Jurkat, Clone E6-1 (cell line): ENCODE data around the gene CEP112.
"Not testable (repeated sequence)": the region's sequence is repeated elsewhere in the genome, so short reads cannot be mapped to it uniquely, and the experiment has no call there.

Experiments
- DNase-seq: peaks from one replicate; pipeline ENCODE4 v3.0.0-alpha.2; 2011; ENCODE audit warnings: low read depth, low spot score
- H3K4me3 ChIP-seq: 2 replicates; pipeline ENCODE4 v1.5.1; 2011; ENCODE audit warnings: mild to moderate bottlenecking, low read length, control low read depth, moderate library complexity

The CEP112 gene

DNA sequence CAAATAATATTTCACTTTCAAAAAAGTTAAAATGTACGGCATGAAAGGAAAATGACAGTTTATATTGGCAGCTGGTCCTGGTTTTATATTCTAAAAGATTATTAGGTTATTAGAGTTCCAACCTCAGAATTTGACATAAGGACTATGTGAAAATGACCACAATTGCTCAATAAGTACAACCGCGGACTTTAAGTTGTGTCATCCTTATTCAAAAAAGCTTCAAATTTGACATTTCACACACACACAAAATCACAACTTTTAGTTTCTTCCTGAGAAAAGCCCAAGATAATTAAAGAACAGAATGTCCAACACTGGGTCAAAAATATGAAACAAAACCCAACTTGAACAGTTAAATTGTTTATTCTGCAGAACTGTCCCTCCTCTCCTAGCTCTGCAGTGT, 497.3 kb downstream of the CEP112 start:
- no peak overlapping the region for H3K4me3 ChIP-seq
- DNase-seq = no peak

DNA sequence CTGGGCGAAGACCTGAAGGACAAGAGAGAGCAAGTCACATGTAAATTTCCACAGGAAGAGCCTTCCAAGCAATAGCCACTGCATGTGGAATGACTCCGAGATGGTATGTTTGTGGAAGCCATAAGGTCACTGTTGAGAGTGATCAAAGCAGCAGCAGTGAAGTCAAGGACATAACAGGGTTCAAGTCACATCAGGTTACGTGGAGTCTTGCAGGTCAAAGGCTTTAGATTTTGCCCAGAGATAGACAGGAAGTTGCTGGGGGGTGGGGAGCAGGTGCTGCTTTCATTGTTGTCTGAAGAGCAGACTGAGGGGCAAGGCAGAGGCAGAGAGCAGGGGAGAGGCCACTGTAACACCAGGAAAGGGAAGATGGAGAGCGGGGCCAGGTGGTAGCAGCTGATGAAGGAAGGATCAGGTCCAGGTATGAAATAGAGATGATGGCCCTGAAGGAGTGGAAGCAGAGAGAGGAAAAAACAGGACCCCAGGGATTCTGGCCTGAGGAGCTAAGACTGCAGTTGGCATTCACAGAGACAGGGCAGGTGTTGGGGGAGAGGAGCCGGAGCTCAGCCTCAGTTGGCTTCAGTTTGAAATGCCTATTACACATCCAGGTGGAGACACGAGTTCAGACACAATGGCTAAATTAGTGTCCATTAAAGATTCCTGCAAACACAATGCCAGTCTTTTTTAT, 501.2 kb downstream of the CEP112 start:
- DNase-seq = peak; percentile 31
- H3K4me3 ChIP-seq = no peak overlapping the region

DNA sequence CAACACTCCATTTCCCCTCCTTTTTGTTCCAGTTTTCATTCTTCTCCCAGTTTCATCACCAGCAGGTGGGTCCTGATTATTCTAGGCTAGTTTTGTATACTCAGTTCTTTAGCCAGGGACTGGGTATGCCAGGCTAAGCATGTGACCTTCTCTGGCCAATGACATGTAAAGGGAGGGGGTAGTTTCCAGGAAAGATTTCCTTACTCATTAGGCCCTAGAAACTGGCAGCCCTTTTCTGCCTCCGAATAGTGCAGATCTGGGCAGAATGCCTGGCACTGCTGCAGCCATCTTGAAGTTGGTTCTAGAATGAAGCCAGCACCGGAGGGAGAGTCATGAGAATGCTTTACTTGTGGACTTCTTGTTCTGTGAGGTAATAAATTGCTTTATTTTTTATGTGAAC, 503.6 kb downstream of the CEP112 start:
- H3K4me3 ChIP-seq = no peak overlapping the region
- DNase-seq = no peak

DNA sequence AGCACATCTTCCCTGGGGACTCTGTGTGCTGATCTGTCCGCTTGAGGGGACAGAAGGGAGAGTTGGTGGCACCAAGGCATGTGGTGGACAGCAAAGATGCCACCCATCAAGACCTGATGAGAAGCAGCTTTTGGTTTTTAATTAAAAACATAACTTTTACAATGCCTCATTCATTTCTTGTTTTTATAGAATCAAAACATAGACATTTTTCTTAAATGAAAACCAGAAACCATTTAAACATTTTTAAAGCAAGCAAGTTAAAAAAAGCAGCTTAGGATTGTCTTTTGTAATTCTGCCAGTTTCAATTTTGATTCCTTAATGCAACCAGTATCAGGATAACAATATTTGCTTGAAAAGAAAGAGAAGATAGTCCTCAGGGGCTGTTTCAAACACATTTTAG, 506.8 kb downstream of the CEP112 start:
- DNase-seq = no peak
- H3K4me3 ChIP-seq = no peak overlapping the region

DNA sequence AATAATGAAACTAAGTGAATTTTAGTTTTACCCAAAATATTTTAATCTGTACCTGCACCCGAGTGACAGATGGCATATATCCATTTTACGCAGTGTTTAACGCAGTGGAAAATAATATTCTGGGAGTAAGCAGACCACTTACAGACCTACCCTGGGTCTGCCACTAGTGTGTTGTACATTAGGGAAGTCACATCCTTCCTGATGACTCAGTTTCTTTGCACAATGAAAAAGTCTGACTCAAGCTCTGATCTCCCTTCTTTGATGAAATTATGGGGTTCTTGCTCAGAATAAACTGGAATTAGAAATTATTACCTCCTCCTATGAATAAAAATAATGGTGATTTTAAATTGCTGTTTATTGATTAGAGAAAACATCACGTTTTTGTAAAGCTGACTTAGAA, 507.3 kb downstream of the CEP112 start:
- no peak for DNase-seq
- H3K4me3 ChIP-seq = no peak overlapping the region

DNA sequence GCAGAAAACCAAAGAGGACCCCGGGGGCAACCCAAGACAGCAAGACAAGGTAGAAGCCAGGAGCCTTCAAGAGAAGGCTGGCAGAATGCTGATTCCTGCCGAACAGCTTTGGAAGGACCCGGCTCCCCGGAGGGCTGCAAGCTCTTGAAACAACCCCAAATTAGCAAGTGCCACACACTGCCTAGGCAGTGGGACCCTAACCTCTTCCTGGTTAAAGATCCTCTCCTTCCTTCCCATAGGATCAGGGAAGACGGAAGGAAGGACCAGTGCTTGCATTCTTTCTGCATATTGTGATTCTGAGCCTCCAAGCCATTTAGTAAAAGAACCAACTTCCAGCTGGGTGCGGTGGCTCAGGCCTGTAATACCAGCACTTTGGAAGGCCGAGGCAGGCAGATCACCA, 508.5 kb downstream of the CEP112 start:
- no peak for DNase-seq
- H3K4me3 ChIP-seq = no peak overlapping the region

DNA sequence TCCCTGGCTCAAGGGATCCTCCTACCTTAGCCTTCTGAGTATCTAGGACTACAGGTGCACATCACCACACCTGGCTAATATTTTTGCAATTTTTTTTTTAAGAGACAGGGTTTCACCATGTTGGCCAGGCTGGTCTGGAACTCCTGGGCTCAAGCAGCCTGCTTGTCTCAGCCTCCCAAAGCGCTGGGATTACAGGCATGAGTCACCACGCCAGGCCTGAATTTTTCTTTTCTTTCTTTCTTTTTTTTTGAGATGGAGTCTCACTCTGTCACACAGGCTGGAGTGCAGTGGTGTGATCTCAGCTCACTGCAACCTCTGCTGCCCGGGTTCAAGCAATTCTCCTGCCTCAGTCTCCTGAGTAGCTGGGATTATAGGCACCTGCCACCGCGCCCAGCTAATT, 510.2 kb downstream of the CEP112 start:
- H3K4me3 ChIP-seq, DNase-seq: not testable (repeated sequence)

DNA sequence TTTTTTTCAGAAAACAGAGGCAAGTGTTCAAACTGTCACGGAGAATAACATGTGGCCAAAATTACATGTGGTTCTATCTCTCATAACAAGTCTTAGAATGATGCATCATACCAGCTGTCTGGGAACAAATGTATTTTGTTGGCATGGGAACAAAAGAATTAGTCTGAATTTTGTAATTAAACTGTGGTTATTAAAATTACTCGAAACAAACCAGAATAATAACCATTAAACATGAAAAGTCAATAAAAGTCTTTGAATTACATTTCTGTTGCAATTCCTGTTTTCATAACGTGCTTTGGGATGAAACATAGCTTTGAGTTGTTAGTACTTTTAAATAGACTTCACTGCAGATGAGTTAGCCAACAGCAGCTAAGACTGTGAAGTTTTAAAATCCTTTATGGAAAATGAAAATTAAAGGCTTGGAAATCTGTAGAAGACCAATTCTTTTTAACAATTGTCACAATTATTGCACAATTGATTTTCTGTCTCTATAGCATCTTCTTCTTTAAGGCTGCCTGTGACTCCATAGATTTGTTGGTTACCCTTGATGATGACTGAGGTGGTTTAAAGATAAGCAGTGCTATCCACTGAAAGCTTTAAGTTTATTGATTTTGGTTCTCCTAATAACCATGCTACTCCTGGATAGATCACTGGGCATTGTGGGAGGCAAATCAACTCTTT, 512.6 kb downstream of the CEP112 start:
- no peak for DNase-seq

DNA sequence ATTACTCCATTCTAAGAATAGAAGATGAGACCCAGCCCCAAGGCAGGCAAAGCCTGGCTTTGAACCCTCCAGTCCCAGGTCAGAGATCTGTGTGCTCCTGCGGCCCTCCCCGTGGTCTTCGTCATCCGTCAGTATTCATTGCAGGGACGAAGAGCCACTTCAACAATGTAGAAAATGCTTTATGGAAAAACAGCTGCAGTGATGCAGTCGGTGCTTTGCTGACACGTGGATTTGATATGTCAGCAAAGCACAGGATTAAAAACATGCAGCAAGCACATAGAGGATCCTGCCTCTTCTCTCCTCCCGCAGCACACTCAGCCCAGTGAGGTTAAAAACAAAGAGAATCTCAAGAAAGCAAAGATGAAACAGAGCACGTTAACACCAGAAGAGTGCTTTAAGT, 513.4 kb downstream of the CEP112 start:
- DNase-seq = no peak
- no peak overlapping the region for H3K4me3 ChIP-seq

More for the DNA sequence above, 512.6 kb downstream of the CEP112 start:
- H3K4me3 ChIP-seq = no peak overlapping the region

DNA sequence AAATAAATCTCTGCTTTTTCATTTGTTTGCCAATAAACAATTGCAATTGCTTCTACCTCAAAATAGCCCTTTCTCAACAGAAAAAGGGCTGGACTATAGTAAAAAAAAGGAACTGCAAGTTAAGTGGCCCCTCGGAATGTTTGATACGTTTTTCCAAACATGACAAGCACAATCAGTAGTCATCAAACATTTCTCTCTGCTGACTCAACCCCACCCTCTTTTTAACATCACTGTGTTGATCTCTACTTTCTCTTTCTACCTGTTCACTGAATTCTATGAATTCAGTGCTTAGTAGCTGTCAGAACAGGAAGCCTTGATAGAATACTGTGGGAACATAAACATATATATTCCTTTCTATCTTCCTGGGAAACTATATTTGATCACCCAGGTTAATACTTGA, 514.0 kb downstream of the CEP112 start:
- no peak for DNase-seq
- H3K4me3 ChIP-seq = no peak overlapping the region

DNA sequence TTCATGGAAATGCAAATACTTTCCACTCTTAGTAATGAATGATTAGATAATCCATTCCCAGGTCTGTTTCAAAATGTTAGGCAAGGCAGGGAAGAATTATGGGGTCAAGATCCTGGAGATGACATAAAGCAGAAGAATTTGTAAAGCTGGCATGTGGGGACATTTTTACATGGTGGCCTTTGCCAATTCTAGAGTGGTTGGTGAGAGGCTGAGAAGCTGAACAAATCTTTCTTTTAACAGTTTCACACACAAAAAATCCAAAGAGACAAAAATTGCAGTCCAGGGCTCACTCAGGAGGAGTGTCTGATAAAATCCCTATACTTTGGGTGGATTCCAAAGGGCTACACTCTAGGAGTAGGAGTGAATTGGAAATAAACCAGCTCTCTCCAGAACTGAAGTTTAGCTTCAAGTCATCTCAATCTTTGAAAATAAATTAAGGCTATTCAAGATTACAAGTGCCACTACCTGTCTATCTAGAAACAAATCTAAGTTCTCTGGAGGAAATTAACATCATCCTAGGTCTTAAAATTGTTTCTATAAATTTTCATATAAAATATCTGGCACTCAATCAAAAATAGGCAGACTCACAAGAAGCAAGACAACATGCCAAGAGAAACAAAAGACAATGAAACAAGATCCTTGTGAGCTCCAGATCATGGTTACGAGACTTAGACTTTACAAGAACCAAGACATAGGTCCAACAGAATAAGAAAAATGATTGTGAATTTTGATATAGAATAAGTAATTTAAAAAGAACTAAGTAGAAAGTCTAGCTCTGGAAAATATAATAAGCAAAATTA, 517.5 kb downstream of the CEP112 start:
- H3K4me3 ChIP-seq = no peak overlapping the region
- DNase-seq = no peak

DNA sequence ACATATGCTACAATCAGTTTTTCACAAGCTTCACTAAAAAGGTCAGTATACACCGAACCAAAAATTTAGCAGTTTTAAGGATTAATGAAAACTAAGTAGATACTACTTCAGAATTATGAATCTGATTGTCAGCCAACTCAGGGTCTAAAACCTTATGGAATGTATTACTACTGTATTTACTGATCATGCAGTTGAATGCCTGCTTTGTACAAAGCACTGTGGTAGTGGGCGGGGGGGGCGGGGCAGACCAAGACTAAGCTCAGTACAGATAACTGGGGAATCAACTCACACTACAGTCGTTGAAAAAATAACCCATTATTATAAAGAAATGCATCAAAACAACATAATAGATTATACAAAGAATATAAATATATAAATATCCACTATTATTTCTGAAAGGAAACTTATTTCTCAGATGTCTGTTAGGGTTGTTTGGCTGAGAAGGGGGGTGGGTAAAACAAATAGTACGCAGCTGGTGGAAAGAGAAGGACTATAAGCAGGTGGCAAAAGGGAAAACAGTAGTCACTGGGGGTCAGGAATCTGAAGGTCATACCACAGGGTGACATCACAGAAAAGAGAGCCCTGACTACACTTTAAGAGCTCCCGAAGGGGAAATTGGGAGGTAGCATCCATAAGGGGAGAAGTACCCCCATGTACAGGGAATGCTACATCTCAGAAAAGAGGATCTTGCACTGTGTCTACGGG, 521.1 kb downstream of the CEP112 start:
- no peak overlapping the region for H3K4me3 ChIP-seq
- no peak for DNase-seq

DNA sequence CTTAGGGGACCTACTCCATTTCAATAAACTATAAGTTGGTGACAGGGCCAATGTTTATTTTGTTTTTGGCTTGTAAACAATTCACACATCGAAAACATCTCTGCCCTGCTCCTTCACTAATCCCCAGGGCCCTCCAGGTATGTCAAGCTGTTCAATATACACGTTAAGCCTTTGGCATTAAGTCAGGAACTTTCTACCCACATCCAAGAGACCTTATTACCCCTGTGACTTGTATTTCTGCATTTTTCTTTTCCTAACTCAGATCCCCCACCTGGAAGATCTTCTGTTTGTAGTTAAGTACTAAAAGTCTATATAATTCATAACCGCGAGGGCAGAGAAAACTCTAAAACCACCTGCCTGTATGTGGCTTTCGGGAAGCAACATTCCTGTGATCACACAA, 523.7 kb downstream of the CEP112 start:
- no peak overlapping the region for H3K4me3 ChIP-seq
- no peak for DNase-seq

DNA sequence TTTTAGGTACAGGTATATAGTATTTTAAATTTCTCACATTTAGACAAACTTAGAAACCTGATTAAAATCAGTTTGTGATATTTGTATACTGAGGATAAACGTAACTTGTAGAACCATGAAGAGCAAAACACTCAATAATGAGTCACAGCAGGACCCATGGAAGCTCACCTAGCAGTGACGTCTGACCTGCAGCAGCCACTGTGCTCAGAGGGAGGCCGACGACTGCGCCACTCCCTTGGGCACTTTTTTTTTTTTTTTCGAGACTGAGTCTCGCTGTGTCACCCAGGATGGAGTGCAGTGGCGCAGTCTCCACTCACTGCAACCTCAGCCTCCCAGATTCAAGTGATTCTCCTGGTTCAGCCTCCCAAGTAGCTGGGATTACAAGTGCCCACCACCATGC, 524.3 kb downstream of the CEP112 start:
- no peak overlapping the region for H3K4me3 ChIP-seq
- DNase-seq = no peak

DNA sequence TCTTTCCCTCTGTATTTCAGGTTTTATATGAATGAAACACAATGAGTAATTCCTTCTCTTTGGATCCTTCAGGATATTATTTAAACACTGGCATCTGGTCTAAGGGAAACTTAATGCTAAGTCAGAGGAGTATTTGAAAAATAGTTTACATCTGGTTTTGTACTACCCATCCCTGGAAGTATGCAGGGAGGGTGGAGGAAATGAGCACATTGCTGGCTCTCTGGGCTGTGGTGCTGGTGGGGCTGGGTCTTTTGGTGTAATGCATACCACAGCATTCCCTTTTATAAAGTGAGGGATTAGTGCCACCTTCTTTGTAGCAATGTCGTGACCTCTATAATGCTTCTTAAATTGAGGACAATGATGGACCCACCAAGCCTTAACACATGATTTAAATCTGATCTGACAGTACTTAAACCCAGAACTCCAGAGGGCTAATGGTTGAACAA, 525.0 kb downstream of the CEP112 start:
- no peak for DNase-seq

DNA sequence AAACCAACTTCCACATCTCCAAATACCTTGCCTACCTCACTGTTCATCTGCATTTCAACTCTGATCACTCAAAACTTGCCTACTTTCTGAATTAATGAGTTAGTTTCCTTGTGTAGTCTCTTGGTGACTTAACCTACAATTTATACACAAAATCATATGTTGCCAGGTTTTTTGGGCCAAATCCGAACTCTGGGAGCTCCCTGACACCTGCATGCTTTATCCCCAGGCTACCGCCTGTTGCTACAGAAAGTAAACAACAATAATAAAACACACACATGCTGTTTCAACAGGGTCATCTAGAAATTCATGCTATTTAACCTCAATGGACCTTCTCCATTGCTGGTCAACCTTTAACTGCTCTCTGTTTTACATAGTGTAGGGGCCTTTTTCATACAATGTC, 526.0 kb downstream of the CEP112 start:
- no peak for DNase-seq
- H3K4me3 ChIP-seq = no peak overlapping the region

More for the DNA sequence above, 525.0 kb downstream of the CEP112 start:
- H3K4me3 ChIP-seq = no peak overlapping the region

DNA sequence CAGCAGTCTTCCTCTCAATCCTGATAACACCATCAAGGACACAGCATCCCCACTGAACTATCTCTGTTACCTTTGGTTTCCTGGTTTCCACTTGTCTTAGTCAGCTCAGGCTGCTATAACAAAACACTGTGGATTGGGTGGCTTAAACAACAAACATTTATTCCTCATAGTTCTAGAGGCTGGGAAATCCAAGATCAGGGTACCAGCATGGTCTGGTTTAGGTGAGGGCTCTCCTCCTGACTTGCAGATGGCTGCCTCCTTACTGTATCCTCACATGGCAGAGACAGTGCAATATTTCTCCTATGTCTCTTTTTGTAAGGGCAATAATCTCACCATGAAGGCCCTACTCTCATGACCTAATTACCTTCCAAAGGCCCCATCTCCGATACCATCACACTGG, 527.2 kb downstream of the CEP112 start:
- H3K4me3 ChIP-seq = no peak overlapping the region
- DNase-seq = no peak

DNA sequence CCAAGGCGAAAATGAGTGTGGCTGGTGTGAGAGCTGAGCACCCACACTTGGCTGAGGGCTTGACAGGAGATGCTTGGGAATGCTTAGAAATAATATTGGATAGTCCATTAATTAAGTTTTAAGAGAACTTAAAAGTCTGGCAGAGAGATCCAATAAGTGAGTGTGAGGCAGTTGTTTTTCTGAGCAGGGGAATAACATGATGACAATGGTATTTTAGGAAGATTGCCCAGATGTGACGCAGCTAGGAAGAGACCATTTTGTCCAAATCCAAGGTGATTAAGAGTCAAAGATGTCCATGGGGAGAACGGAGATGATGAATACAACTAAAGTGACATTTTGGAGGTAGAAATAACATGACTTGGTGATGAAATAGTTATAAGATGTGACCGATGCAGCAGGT, 527.7 kb downstream of the CEP112 start:
- no peak for DNase-seq
- H3K4me3 ChIP-seq = no peak overlapping the region

DNA sequence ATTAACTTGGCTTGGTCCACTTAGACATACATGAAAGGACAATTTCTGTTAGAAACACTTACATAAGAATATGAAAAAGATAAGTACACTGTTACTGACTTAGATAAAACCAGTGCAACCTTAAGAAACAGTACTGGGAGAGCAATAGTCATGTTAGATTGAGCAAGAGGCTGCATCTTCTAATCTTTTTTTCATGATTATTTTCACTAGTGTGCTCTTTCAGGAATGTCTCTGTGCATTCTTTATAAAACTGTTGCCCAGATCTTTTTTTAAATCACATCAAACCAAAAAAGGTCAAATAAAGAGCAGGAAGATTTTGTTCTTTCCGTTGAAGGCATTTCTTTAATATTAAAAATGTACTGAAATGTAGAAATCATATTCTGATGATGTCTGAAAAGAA, 529.7 kb downstream of the CEP112 start:
- no peak for DNase-seq
- H3K4me3 ChIP-seq = no peak overlapping the region

DNA sequence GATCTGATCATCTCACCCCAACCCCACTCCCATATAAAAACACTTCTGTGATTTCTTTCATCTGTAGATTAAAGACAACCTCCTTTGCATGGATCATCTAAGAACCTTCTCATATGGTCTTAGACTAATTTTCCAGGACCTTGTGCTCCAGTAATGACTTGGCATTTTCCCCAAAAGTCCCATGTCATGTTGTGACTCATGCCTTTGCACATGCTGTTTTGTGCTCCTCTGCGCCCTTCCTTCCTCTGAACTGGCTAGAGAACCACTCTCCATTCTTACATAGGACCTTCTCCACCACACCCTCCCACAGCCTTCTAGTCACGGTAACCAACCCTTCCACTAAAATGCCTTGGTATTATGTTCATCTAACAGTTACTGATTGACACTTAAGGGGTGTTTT, 531.0 kb downstream of the CEP112 start:
- no peak overlapping the region for H3K4me3 ChIP-seq
- no peak for DNase-seq
